Liver (tissue), 9 donors: ENCODE measurements around the gene DPP4. TPM values are rescaled to one million over a fixed set of nuclear protein-coding genes. Genes with fewer than 3 reads are reported as not detected.

Source experiments
- DNase-seq: peaks from one replicate; pipeline ENCODE4 v3.0.0-alpha.2; 2017; ENCODE audit warnings: low spot score
- H3K27ac ChIP-seq, 2 donors: one replicate each; pipeline ENCODE4 v1.7.0; 2013; ENCODE audit warnings: inconsistent platforms in 2 of 2, low read length in 2 of 2, control low read depth in 1 of 2, low read depth in 1 of 2, mild to moderate bottlenecking in 1 of 2
- H3K27me3 ChIP-seq, 4 donors: one replicate each; pipeline versions ENCODE4 v1.6.1 to v1.7.0; 2013; ENCODE audit warnings: low read length in 3 of 4, inconsistent platforms in 1 of 4, mild to moderate bottlenecking in 1 of 4, moderate library complexity in 1 of 4; ENCODE audit not compliant: control insufficient read depth in 4 of 4, insufficient read depth in 4 of 4
- H3K36me3 ChIP-seq, 4 donors: one replicate each; pipeline versions ENCODE4 v1.6.1 to v1.7.0; 2013; ENCODE audit warnings: low read length in 3 of 4, mild to moderate bottlenecking in 3 of 4, low read depth in 1 of 4, moderate library complexity in 1 of 4; ENCODE audit not compliant: control insufficient read depth in 4 of 4, insufficient read depth in 3 of 4
- H3K4me1 ChIP-seq, 4 donors: one replicate each; pipeline versions ENCODE4 v1.6.1 to v1.7.0; 2013; ENCODE audit warnings: low read length in 3 of 4, mild to moderate bottlenecking in 3 of 4, moderate library complexity in 1 of 4; ENCODE audit not compliant: control insufficient read depth in 4 of 4, insufficient read depth in 4 of 4
- H3K4me3 ChIP-seq, 3 donors: one replicate each; pipeline versions ENCODE4 v1.6.1 to v1.7.0; 2013; ENCODE audit warnings: low read length in 3 of 3, control low read depth in 1 of 3, low read depth in 1 of 3, mild to moderate bottlenecking in 1 of 3
- H3K9ac ChIP-seq, 2 donors: one replicate each; pipeline ENCODE4 v1.7.0; 2013; ENCODE audit warnings: low read length in 2 of 2, mild to moderate bottlenecking in 2 of 2, moderate library complexity in 2 of 2, control low read depth in 1 of 2, low read depth in 1 of 2
- H3K9me3 ChIP-seq, 4 donors: one replicate each; pipeline versions ENCODE4 v1.6.1 to v1.7.0; 2013; ENCODE audit warnings: low read length in 3 of 4; ENCODE audit not compliant: control insufficient read depth in 4 of 4
- EGR1 ChIP-seq, 2 donors: IDR thresholded peaks; 2 replicates each; pipeline ENCODE4 v1.6.1; 2016 to 2018; ENCODE audit warnings: antibody characterized with exemption in 2 of 2, low read depth in 2 of 2
- FOXA1 ChIP-seq: IDR thresholded peaks from 2 replicates; pipeline ENCODE4 v1.6.1; 2016; ENCODE audit warnings: antibody characterized with exemption
- FOXA2 ChIP-seq: IDR thresholded peaks from 2 replicates; pipeline ENCODE4 v1.6.1; 2016; ENCODE audit warnings: antibody characterized with exemption
- GABPA ChIP-seq, 2 donors: IDR thresholded peaks in 1 of 2; conservative IDR thresholded peaks in 1 of 2; 2 replicates each; pipeline ENCODE4 v1.6.1; 2016; ENCODE audit warnings: antibody characterized with exemption in 2 of 2, mild to moderate bottlenecking in 1 of 2, moderate library complexity in 1 of 2
- HNF4G ChIP-seq: IDR thresholded peaks from 2 replicates; pipeline ENCODE4 v1.6.1; 2016; ENCODE audit warnings: antibody characterized with exemption
- JUND ChIP-seq, 2 donors: IDR thresholded peaks; 2 replicates each; pipeline ENCODE4 v1.6.1; 2016; ENCODE audit warnings: antibody characterized with exemption in 2 of 2
- NR2F2 ChIP-seq: IDR thresholded peaks from 2 replicates; pipeline ENCODE4 v1.6.1; 2016; ENCODE audit warnings: antibody characterized with exemption
- SP1 ChIP-seq: IDR thresholded peaks from 2 replicates; pipeline ENCODE4 v1.6.1; 2018; ENCODE audit warnings: antibody characterized with exemption, mild to moderate bottlenecking
- TAF1 ChIP-seq: conservative IDR thresholded peaks from 2 replicates; pipeline ENCODE4 v1.6.1; 2016; ENCODE audit warnings: antibody characterized with exemption, mild to moderate bottlenecking
- YY1 ChIP-seq: IDR thresholded peaks from 2 replicates; pipeline ENCODE4 v1.6.1; 2016; ENCODE audit warnings: antibody characterized with exemption, mild to moderate bottlenecking
- WGBS: extraction: QIAGEN DNeasy Blood & Tissue Kit; methylation state at CpG from one replicate; pipeline ENCODE4 v1.1.7; 2013; 5-methylcytosine and 5-hydroxymethylcytosine counted together
- polyA plus RNA-seq, 2 donors: library from polyadenylated mRNA; stranded (reverse) in 1 of 2; unstranded in 1 of 2; fragments of 200-250 nt in 1 of 2; fragments of >200 nt in 1 of 2; fragmentation: Nextera tagmentation in 1 of 2; extraction: Ambion mirVana in 1 of 2; gene quantifications; one replicate each; pipeline versions ENCODE4 v1.2.1 to v1.2.3, GENCODE V29; 2013 to 2015
- total RNA-seq, 2 donors: library from RNA; depleted of rRNA; stranded (reverse); fragments of >200 nt; gene quantifications; one replicate each; pipeline ENCODE4 v1.2.3, GENCODE V29; 2014
- TF ChIP-seq, protein P1 (sequence below): IDR thresholded peaks from 2 replicates; pipeline ENCODE4 v1.6.1; 2016; ENCODE audit warnings: antibody characterized with exemption, mild to moderate bottlenecking
- TF ChIP-seq, protein P2 (sequence below): fragments of 150-350 bp; IDR thresholded peaks from 2 replicates; pipeline ENCODE4 v1.5.1; 2017; ENCODE audit warnings: improper control_type of control experiment, low read depth, low read length; ENCODE audit not compliant: missing input control
- donor health status: healthy.
- donor health status: healthy.
- donor health status: healthy.
- donor health status: healthy.
- donor health status: healthy.

Gene DPP4
- total and polyA plus RNA-seq, 4 donors = 9.6 to 30.1 (median 13.5) TPM

DNA sequence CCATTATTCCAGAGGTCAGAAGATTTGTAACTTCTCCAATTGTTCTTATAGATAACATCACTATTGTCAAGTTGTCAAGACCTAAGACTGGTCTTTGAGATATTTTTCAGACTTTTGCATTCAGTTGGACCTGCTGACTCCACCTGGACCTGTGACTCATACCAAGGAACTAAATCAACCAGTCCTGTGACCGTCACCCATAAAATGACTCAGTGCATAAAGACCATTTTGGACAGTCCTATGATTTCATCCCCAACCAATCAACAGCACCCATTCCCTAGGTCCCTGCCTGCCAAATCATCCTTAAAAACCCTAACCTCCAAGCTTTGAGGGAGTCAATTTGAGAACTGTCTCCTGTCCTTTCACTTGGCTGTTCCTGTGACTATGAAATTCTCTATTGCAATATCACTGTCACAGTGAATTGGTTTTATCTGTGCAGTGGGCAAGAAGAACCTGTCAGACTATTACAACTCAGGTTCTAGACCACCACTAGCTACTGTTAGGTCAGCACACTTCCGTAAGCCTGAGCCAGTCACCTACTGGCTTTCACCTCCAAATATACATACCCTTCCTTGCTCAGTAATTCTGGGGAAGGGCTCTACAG is 17.1 kb downstream of the DPP4 start:
- H3K4me3 ChIP-seq = peak overlapping the region in 1 of 3 donors; percentile 1
- no peaks in the 10 kb centered on the region for H3K27me3 ChIP-seq
- peaks cover 0 to 4% (median under 1%) of the 10 kb centered on the region in 4 donors for H3K36me3 ChIP-seq
- H3K4me1 ChIP-seq = no peaks in the 10 kb centered on the region
- H3K9ac ChIP-seq = no peak overlapping the region
- DNase-seq = no peak
- TF ChIP-seq, protein P1, sequence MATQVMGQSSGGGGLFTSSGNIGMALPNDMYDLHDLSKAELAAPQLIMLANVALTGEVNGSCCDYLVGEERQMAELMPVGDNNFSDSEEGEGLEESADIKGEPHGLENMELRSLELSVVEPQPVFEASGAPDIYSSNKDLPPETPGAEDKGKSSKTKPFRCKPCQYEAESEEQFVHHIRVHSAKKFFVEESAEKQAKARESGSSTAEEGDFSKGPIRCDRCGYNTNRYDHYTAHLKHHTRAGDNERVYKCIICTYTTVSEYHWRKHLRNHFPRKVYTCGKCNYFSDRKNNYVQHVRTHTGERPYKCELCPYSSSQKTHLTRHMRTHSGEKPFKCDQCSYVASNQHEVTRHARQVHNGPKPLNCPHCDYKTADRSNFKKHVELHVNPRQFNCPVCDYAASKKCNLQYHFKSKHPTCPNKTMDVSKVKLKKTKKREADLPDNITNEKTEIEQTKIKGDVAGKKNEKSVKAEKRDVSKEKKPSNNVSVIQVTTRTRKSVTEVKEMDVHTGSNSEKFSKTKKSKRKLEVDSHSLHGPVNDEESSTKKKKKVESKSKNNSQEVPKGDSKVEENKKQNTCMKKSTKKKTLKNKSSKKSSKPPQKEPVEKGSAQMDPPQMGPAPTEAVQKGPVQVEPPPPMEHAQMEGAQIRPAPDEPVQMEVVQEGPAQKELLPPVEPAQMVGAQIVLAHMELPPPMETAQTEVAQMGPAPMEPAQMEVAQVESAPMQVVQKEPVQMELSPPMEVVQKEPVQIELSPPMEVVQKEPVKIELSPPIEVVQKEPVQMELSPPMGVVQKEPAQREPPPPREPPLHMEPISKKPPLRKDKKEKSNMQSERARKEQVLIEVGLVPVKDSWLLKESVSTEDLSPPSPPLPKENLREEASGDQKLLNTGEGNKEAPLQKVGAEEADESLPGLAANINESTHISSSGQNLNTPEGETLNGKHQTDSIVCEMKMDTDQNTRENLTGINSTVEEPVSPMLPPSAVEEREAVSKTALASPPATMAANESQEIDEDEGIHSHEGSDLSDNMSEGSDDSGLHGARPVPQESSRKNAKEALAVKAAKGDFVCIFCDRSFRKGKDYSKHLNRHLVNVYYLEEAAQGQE = no peak
- no peak for TF ChIP-seq TAF1
- no peak for TF ChIP-seq FOXA2
- TF ChIP-seq NR2F2 = no peak
- TF ChIP-seq FOXA1 = no peak
- TF ChIP-seq SP1 = no peak
- TF ChIP-seq, protein P2, sequence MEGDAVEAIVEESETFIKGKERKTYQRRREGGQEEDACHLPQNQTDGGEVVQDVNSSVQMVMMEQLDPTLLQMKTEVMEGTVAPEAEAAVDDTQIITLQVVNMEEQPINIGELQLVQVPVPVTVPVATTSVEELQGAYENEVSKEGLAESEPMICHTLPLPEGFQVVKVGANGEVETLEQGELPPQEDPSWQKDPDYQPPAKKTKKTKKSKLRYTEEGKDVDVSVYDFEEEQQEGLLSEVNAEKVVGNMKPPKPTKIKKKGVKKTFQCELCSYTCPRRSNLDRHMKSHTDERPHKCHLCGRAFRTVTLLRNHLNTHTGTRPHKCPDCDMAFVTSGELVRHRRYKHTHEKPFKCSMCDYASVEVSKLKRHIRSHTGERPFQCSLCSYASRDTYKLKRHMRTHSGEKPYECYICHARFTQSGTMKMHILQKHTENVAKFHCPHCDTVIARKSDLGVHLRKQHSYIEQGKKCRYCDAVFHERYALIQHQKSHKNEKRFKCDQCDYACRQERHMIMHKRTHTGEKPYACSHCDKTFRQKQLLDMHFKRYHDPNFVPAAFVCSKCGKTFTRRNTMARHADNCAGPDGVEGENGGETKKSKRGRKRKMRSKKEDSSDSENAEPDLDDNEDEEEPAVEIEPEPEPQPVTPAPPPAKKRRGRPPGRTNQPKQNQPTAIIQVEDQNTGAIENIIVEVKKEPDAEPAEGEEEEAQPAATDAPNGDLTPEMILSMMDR = no peak
- 85% methylated on average over 2 of the region's 2 CpGs for WGBS
- H3K27ac ChIP-seq = no peak overlapping the region
- H3K9me3 ChIP-seq = peaks cover 3 to 11% (median 8%) of the 10 kb centered on the region in 4 donors

DNA sequence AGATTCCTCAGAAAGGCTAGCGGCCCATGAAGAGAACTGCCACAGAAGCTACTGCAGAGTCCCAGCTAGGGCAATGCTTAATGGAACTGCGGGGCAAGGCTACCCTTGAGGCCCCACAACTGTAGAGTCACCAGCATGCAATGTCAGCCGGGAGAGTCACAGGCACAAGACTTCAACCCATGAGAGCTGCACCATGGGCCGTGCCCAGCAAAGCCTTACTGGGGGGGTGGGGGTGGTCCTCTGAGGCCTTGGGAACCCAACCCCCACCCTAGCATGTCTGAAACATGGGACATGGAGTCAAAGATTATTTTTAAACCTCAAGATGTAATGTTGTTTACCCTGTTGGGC is 20.2 kb downstream of the DPP4 start:
- H3K27ac ChIP-seq = no peak overlapping the region
- peaks cover 3 to 11% (median 8%) of the 10 kb centered on the region in 4 donors for H3K9me3 ChIP-seq
- no peak for DNase-seq
- H3K4me3 ChIP-seq = no peak overlapping the region
- H3K4me1 ChIP-seq = peaks cover 0 to 9% (median 7%) of the 10 kb centered on the region in 4 donors
- no peaks in the 10 kb centered on the region for H3K27me3 ChIP-seq
- H3K9ac ChIP-seq = no peak overlapping the region
- peaks cover 0 to 4% (median under 1%) of the 10 kb centered on the region in 4 donors for H3K36me3 ChIP-seq
- WGBS = 97% methylated on average over 4 of the region's 4 CpGs
- TF ChIP-seq GABPA (IDR thresholded peaks at IDR 0.05 in 1 of 2, conservative IDR thresholded peaks at IDR 0.05 in 1 of 2) (no peak), NR2F2 (no peak), YY1 (no peak), EGR1 (IDR thresholded peaks at IDR 0.05; ENCODE audit: low read depth in 2 of 2) (no peak), FOXA1 (no peak), JUND (IDR thresholded peaks at IDR 0.05) (no peak), HNF4G (no peak)
- TF ChIP-seq, protein P1 = no peak
